Measurements from ENCODE around the gene PHC3.

DNA sequence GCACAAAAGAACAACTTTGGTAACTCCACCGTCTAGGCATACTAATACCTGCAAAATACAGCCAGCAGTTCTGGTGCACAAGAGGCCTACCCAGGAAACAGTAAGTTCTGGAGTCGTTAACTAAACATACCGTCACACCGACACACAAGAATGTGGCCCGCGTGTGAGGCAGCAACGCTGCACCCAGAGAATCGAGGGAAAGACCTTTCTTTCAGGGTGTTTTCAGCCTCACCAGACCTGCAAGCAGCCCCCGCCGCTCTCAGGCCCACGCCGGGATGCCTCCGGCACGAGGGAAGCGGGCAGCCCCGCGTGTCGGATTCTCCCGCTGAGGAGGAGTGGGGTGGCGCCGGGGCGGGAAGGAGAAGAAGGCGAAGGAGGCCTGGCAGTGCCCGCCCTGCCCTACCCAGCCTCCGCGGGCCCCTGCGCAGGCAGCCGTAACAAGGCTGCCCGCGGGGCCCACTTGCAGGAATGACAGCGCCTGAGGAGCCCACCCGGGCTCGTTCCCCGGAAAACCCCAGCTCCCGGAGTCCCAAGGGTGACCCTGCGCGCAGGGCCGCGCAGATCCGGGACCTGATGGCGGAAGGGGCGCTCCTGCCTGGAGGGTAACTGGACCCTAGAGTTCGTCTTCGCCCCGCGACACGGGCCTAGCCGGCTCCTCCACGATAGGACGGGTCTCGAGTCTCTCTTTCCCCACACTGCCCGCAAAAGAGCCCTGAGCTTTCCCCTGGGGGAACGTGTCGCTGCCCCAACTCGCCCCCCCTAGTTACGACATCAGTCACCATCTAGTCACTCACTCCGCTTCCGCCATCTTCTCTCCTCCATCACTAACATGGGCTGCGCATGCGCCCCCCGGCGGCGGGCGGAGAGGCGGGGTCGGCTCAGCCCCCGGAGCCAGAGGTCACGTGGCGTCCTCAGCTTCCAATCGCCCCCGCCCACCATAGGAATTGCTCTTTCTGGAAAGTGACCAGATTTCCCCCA, at the start of gene PHC3:
- TF ChIP-seq SIN3A (IDR thresholded peaks at IDR 0.05; ENCODE audit: borderline replicate concordance, insufficient read depth, low read length) (no peak), POLR2AphosphoS5 (IDR thresholded peaks at IDR 0.05; ENCODE audit: low read depth, low read length) (peak; percentile 69), TAF1 (IDR thresholded peaks at IDR 0.05; ENCODE audit: borderline replicate concordance, insufficient read depth, low read length) (no peak), FOXP2 (optimal IDR thresholded peaks at IDR 0.05; ENCODE audit: borderline replicate concordance, extremely low read depth, extremely low read length, insufficient read depth) (no peak)
- TF ChIP-seq, protein P1, sequence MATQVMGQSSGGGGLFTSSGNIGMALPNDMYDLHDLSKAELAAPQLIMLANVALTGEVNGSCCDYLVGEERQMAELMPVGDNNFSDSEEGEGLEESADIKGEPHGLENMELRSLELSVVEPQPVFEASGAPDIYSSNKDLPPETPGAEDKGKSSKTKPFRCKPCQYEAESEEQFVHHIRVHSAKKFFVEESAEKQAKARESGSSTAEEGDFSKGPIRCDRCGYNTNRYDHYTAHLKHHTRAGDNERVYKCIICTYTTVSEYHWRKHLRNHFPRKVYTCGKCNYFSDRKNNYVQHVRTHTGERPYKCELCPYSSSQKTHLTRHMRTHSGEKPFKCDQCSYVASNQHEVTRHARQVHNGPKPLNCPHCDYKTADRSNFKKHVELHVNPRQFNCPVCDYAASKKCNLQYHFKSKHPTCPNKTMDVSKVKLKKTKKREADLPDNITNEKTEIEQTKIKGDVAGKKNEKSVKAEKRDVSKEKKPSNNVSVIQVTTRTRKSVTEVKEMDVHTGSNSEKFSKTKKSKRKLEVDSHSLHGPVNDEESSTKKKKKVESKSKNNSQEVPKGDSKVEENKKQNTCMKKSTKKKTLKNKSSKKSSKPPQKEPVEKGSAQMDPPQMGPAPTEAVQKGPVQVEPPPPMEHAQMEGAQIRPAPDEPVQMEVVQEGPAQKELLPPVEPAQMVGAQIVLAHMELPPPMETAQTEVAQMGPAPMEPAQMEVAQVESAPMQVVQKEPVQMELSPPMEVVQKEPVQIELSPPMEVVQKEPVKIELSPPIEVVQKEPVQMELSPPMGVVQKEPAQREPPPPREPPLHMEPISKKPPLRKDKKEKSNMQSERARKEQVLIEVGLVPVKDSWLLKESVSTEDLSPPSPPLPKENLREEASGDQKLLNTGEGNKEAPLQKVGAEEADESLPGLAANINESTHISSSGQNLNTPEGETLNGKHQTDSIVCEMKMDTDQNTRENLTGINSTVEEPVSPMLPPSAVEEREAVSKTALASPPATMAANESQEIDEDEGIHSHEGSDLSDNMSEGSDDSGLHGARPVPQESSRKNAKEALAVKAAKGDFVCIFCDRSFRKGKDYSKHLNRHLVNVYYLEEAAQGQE (IDR thresholded peaks at IDR 0.05; ENCODE audit: insufficient read depth in 1 of 2, low read depth in 2 of 2, low read length in 2 of 2): no peak
